GM20431 (cell line): ENCODE measurements around the gene NPIPA3.
"Not testable (repeated sequence)": the region's sequence is repeated elsewhere in the genome, so short reads cannot be mapped to it uniquely, and the experiment has no call there.

Experiments used
- in situ Hi-C: fragments of 300-500 bp; cut with MseI, MboI; formaldehyde crosslinking; loops from one replicate; pipeline ENCODE4 v1.15.0; 2020; ENCODE audit warnings: low sequenced_read_pairs; ENCODE audit not compliant: unreplicated experiment

NPIPA3 gene

DNA sequence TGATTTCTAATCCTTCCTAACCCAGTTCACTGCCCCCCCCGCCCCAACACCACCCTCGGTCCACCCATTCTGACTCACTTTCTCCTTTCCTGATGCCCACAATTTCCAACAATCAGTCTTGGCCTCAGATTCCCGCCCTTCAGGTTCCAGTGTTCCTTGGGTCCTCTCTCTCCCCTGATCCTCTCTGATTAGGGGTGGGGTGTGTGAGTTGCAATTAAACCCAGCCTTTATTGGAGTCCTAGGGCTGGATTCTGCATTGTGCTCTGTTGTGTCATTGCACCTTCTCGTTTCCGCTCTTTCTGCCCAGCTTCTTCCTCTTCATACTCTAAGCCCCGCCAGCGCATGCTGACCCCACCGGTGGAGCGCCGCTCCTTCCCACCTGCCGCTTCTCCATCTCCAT, 38.6 kb downstream of the NPIPA3 start:
- in situ Hi-C loops = not testable (repeated sequence)

DNA sequence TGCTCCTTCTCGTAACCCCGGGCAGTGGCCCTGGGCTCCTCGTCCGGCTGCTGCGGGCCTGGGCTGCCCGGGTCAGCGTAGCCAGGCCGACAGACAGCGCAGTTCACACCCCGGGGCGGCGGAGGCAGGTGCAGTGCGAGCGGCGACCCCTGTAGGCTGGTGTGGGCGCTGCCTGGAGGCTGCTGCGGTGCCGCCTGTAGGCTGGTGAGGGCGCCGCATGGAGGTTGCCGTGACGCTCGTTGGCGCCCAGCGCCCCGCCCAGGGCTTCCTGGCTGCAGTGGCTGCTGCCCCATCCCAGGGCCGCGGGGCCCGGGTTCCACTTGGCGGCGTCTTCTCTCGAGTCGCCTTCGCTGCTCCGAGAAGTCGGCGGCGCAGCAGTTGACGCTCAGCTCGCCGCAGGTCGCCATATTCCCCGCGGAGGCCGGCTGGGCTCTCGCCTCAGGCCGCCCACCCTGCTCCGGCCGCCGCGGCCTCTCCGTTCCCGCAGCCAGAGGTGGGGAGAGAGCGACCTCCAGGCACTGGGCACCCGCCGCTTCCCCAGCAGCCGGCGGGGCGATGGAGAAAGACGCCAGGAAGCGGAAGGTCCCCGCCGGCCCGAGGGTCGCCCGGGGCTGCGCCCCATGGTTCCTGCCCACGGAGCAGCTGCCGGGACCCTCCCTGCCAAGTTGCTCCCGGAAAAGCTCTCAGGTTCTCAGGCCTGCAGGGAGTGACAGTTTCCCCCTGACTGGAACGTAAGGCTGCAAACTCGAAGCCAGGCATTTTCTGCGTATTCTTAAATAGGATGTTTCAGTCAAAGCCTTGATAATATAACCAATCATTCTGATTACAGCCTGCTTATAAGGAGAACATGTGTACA, 39.3 kb downstream of the NPIPA3 start, which contains the start of gene NPIPA2:
Gene NPIPA2, plus strand, starts transcription at position 261 of the 856 bp plus-strand sequence. CDS start 5,533 bp downstream, outside the sequence.
- in situ Hi-C loops = not testable (repeated sequence)

DNA sequence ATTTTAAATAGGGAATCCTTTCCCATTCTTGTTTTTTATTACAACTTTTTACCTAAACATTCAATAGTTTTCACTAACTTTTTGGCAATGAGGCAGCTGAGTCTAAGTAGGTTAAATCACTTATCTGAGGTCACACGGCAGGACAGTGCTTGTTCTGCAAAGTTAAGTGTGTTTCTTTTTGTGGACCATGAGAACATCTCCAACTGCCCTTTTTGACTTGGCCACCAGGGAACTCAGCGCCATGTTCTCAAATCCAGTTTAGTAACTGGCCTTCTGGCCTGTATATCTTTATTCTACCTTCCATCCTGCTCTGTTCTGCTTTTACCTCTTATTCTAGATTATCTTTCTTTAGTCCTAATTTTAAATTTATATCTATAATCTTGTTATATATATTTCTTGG, 70.4 kb downstream of the NPIPA3 start:
- in situ Hi-C loops = not testable (repeated sequence)

DNA sequence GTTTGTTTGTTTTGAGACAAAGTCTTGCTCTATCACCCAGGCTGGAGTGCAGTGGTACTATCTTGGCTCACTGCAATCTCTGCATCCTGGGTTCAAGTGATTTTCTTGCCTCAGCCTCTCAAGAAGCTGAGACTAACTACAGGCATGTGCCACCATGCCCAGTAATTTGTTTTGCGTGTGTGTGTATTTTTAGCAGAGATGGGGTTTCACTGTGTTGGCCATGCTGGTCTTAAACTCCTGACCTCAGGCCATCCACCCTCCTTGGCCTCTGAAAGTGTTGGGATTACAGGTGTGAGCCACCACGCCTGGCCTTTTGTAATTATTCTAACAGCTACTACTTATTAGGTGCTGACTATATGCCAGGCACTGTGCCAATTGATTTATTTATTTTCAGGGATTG, 72.4 kb downstream of the NPIPA3 start:
- in situ Hi-C loops = not testable (repeated sequence)
